GM21423 (cell line): Measurements from ENCODE around the gene AMELX.

Experiments used
- ATAC-seq: cut with Tn5 transposase; IDR thresholded peaks from one replicate; pipeline ENCODE4 v1.9.1; 2021; ENCODE audit warnings: mild to moderate bottlenecking, moderate library complexity; ENCODE audit not compliant: unreplicated experiment

The AMELX gene

DNA sequence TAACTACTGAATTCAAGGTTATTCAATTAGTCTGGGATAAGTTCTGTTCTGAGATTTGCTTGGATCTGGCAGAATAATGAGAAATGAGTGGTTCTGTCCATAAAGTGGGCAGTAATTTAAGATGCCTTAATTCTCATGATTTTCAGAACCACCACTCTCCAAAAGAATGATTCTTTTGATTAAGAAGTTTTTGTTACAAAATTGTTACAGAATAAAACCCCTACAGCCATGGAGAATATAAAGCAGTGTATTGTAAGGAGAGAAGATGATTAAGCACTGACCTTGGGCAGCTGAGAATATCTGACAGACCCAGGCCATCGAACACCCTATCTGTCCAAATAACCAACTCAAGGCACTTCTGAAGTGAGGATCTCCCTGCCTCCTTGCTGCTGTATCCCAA, 12.4 kb downstream of the AMELX start:
- no peak for ATAC-seq

DNA sequence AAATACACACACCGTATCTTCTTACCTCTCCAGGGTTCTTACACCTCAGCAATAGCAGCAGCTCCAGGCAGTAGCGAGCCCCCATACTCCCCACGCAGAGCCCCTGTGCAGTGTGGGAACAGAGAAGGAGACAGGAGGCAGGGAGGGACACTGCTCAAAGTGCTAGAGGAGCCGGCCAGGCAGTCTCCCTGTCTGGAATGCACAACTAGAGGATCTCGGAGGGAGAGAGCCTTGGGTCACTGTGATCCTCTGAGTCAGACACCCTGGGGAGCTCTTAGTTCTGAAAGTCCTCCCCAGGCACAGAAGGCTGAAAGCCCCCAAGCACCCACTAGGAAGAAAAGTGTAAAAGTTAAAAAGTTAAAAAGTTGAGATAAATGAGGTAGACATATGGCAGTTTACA, 16.0 kb downstream of the AMELX start:
- ATAC-seq, result no peak

DNA sequence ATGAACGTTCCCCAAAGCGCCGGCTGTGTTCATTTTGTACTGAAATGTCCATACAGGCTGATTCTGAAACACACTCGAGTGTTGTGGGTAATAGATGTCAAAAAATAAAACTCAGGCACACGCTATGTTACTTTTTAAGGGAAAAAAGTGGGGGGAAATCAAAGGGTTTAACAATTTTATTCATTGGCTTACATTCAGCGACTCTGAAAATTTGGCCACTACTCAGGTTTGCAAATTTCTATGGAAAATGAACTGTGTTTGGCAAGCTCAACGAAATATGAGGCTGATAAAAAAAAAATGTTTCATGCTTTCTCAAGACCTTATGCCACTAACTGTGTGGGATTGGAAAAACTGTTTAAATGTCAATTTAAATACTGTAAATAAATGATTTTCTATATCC, 18.5 kb downstream of the AMELX start:
- ATAC-seq, result no peak

DNA sequence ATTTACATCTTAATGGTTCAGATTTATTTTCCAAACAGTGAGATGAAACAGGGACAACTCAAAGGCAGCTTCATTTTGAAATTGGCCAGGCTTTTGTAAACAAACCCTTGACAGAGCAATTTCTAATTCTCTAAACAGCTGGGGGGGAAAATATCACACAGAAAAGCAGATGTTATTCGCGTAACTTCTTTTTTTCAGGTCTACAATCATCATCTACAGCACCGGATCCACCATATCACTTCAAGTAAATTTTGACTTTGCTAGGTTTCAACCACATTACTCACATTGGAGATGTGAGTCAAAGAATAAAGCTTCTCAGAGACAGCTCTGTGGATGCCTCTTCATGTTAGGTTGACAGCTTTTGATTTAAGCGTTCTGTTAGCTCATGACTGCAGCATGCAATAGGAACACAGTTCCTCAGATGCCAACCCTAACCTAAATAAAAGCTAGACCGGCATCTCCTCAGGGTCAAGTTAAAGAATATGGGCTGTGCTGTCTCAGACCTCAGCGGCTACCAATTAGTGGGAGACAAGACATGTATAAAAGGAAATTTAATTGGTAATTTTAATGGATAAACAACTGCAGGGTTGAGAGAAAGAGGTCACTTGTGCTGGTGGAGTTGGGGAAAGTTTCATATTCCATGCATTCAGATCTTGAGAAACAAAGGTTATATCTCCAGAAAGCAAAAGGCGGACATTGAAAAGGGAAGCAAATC, 26.8 kb downstream of the AMELX start:
- ATAC-seq, result no peak

DNA sequence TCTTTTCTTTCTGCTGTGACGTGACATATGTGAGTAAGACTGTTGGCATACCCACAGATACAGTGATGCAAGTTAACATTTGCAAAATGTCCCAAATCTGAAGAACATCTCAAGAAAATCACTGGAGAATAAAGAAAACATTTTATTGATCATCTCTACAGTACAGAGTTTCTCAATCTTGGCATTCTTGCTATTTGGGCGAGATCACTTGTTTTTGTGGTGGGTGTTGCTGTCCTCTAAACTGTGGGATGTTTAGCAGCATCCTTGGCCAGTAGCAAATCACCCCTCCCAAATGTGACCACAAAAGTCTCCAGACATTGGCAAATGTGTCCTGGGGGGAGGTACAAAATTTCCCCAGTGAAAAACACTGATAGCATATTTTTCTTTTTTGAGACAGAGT, 28.8 kb downstream of the AMELX start:
- no peak for ATAC-seq

DNA sequence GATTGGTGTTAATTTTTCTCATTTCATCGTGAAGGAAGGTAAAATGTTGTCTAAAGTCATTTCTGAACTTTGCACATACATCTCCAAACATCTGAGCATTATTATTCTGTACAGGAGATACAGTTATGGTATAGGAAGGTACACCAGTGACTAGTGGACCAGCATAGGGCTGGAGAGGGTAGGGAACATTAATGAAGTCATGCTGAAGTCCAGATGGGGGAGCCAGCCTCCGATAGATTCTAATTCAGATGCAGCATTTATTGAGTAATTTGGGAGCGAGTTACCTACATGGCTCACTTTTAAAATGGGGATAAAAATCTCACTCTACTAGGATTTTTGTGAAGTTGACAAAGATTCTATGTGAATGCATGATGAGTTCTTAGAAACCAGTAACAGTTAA, 34.9 kb downstream of the AMELX start:
- no peak for ATAC-seq

DNA sequence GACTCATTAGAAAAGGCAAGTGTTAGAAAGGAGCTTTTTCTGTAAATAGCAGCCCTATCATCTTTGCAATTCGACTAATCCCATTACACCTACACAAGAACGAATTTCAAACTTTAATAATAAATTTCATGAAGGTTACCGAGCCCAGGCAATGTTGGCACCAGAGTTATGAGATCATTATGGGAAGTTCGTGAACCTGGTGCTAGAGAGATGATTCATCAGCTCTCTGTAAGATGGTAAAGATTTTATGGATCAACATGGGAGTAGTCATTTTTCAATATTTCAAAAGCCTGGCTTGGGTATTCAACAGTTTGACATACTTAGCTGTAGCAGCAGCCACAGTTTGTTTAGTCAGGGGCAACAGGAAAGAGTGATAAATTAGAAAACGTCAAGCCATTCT, 35.8 kb downstream of the AMELX start:
- no peak for ATAC-seq

DNA sequence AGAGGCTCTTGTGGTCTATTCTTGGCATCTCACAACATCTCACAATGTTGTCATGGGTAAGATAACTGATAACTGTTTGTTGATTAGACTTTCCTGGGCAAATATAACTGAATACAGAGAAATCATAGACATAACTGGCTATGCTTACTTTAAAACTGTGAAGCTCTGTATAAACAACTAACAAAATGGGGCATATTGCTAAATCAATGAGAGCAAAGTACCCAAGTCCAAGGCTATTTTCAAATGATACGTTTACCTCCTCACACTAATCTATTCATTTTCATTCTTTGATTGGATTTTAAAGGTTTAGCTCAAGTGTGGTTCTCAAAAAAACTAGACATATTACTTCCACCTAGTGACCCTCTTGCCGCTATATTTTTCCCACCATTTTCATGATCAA, 38.6 kb downstream of the AMELX start:
- no peak for ATAC-seq

DNA sequence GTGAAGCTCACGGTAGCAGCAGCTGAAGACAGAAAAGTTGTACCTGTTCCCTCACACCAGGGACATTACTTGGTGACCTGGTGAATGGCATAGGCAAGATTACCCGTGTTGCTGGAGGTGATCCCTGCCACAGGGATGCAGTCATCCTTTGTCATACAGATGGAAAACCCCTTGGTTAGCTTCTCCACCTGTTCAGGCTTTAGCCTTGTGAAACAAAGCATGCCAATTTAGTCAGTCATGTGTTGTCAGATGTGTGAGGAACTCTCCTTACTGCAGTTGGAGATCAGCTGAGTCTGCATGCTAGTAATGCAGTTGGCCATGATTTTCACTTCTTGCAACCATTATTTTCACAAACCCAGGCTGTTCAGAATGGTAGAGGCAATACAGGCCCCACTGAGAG, 41.0 kb downstream of the AMELX start:
- no peak for ATAC-seq

DNA sequence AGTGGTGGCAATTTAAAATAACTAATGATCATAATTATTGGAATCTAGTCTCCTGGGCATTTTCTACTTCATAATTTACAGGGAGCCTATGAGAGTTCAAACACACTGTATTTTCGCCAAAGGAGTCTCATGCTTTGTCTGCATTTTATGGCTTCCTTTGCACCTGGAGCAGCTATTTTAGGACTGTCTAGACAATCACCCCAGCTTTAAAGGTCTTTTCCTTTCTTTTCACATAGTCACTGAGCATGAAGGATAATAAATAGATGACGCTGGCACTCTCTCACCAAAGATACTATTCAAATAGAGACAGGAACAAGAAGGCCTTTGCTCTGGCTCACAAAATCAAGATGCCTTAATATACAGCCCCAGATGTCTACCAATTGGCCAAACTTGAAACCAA, 43.0 kb downstream of the AMELX start:
- no peak for ATAC-seq

DNA sequence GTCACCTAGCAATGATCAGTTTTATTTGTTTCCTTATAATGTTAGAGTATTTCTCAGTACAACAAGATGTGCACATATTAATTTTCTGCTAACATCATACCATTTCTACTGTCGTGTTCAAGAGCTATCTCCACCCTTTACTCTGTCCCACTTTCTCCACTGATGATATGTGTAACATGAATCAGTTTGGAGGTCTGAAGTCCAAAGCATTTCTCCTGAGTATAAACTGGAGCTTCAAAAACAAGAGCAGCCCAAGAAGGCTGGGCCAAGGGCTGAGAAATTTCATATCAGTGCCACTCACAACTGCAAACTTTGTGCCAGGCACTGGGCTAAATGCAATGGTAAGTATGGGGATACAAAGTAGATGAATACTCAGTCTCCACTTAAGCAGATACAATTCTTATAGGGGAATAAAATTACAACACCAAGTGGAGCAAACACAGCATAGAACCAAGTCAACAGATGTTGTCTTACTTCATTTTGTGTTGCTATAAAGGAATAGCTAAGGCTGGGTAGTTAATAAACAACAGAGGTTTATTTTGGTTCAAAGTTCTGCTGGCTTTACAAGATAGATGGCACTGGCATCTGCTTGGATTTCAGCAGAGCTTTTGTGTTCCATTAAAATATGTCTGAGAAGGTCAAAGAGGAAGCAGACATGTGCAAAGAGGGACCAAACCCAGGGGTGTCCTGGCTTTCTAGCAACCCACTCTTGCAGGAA, 44.2 kb downstream of the AMELX start:
- no peak for ATAC-seq

DNA sequence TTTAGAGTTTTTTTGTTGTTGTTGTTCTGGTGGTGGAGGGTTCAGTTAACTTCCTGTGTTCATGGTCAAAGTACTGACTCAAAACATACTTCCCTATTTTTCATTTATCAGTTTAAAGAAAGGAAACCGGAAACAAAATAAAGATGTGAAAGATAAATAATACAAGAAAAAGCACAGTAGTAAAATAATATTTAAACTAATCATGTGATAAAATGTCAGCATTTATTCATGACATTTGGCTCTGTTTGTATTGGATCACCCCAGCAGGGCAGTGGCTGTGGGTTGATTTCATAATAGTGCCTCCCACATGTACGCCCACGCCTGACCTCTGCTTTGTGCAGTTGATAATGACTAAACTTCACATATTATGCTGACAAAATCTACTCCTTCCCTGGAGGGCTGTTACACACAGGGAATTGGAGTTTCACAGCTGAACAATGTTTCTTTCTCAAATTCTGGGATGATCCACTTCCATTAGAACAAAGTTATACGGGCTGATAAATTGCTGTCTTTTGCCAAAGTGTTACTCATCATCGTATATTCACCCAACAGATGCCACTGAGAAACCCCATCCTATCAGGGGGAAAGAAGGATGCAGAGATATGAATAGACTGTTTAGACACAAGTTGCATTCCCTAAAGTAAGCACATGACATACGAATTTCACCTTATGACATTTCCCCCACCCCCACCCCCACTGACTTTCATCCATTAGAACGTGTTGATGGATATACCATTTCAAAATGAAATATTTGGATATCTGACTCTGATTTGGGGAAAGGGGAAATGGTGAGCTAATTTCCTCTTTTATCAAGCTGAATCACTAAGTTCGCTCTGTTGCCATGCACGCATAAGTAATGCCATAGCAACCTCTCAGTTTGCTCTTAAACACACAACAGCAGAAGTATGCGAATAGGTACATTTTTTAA, 48.3 kb downstream of the AMELX start:
- peak; percentile 78 for ATAC-seq

DNA sequence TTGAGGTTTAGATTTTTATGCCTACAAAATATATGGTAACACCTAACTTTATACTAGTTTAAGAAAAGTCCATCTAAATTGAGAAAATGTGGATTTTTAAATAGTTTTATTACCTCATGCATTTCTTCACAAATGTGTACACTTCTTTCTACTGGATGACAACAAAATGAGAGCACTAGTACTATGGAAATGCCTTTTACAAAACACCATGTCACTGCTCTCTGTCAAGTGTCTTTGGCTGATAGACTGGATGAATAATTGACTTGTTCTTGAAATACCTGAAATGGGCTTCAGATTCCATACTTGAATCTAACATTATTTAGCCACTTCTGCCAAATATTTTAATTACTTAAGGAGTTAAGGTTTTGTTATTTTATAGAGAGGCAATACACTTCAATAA, 49.5 kb downstream of the AMELX start:
- ATAC-seq, result no peak

DNA sequence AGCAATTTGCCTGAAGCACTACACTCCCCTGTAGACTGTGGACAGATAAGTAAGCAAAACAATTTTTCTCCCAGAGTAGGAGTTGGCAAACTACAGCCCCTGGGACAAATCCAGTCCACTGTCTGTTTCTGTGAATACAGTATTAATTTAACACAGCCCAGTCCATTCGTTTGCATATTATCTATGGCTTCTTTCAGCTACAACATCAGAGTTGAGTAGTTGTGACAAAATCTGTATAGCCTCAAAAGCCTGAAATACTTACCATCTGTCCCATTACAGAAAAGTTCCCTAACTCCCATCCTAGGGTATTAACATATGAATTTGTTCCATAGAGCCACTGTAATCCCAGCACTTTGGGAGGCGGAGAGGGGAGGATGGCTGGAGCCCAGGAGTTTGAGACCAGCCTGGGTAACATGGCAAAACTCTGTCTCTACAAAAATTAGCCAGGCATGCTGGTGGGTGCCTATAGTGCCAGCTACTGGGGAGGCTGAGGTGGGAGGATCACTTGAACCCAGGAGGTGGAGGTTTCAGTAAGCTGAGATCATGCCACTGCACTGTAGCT, 53.0 kb downstream of the AMELX start:
- ATAC-seq, result no peak

DNA sequence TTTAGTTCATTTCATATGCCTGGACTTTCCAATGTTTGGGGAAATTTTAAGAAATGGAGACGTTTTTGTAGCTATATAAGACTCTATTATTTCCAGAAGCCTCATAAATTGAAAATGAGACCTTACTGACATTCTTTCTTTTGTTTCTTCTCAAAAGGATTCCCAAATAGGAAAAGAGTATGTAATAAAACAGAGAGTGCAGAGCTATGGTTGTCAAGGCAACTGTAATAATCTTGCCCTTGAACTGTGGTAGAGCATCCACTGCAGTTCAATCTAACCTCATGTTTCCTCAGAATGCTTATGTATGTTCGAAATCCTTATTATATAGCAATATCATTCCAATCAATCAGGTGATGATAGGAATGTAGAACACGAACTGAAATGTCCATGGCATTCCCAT, 54.1 kb downstream of the AMELX start:
- ATAC-seq, result no peak

DNA sequence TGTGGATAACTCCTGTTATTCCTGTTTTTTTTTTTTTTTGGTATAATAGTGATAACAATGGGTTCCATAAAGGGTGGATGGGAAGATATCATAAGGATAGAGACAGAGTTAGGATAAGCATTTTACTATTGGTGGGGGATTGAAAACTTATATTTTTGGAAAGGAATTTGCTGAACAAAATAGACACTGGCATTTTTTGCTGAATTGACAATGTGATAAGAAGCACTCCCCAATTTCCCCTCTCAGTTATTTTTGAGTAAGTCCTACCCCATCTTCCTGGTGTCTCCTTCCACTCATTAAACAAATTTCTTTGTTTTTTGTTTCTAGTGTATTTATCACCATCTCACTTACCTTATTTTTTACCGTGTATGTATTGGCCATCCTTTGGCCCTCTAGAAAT, 55.8 kb downstream of the AMELX start:
- no peak for ATAC-seq

DNA sequence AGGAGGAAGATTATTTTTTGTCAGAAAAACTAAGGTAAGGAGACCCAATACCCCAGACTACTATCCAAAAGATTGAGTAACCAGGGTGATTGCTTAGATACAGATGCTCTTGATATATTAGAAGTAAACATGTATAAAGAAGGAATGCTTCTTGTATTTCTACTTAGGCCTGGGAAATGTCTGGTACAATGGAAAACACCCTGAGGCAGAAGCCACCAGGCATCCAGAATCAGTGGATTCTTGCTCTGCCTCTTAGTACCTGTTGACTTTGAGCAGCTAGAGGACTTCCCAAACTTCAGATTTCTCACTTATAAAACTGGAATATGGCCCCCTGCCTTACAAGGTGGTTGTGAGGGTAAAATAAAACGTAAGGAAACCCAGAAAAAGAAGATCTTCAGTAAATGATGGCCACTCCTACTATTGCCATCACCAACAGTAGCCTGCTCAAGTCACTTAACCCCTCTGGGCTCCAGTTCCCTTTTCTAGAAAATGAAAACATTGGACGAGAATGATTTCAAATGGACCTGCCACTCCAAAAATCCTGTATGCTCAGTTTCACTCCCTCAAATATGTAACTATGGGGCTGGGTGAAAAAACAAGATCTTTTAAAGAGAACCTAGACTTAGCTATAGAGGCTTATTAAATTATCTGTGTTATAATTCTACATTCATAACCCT, 56.6 kb downstream of the AMELX start:
- no peak for ATAC-seq
